ENCODE data around the gene PRR30. TPM values are rescaled to one million over a fixed set of nuclear protein-coding genes. Genes with fewer than 3 reads are reported as not detected.
"Not testable (repeated sequence)": the region's sequence is repeated elsewhere in the genome, so short reads cannot be mapped to it uniquely, and the experiment has no call there.

Gene PRR30
- total RNA-seq, 1 experiment from 2014 or later = not detected

GRCh38 chr2:27130396-27130795, 8.8 kb downstream of the PRR30 start:
- no peak for DNase-seq (ENCODE audit: low spot score)

GRCh38 chr2:27128668-27129571, 10.3 kb downstream of the PRR30 start:
- DNase-seq (ENCODE audit: low spot score) = no peak

GRCh38 chr2:27127883-27128667, 11.1 kb downstream of the PRR30 start:
- no peak for DNase-seq (ENCODE audit: low spot score)

- no peak for DNase-seq (ENCODE audit: low spot score)
These were observed 12.9 kb downstream of the PRR30 start for GRCh38 chr2:27126252-27126710.

GRCh38 chr2:27125104-27125503, 14.1 kb downstream of the PRR30 start:
- no peak for DNase-seq (ENCODE audit: low spot score)

GRCh38 chr2:27123302-27124150, 15.7 kb downstream of the PRR30 start, which contains the start of gene ABHD1:
ABHD1 (plus strand) TSS chr2:27123815; CDS start chr2:27123949, 134 bp downstream.
- DNase-seq (ENCODE audit: low spot score) = no peak

- no peak for DNase-seq (ENCODE audit: low spot score)
These were observed 16.4 kb downstream of the PRR30 start for GRCh38 chr2:27122791-27123190.

- no peak for DNase-seq (ENCODE audit: low spot score)
These were observed 17.3 kb downstream of the PRR30 start for GRCh38 chr2:27121906-27122305.

GRCh38 chr2:27119330-27119670, 19.9 kb downstream of the PRR30 start:
- DNase-seq (ENCODE audit: low spot score) = not testable (repeated sequence)

GRCh38 chr2:27118525-27119329, 20.5 kb downstream of the PRR30 start, which contains the start of gene CGREF1:
CGREF1 (minus strand) TSS chr2:27119128; CDS start chr2:27104366, 14,762 bp downstream.
- no peak for DNase-seq (ENCODE audit: low spot score)

- DNase-seq (ENCODE audit: low spot score) = no peak
These were observed 21.1 kb downstream of the PRR30 start for GRCh38 chr2:27117995-27118524.

GRCh38 chr2:27115519-27115918, 23.7 kb downstream of the PRR30 start:
- no peak for DNase-seq (ENCODE audit: low spot score)

- not testable (repeated sequence) for DNase-seq (ENCODE audit: low spot score)
These were observed 27.7 kb downstream of the PRR30 start for GRCh38 chr2:27111392-27112078.

- not testable (repeated sequence) for DNase-seq (ENCODE audit: low spot score)
These were observed 28.4 kb downstream of the PRR30 start for GRCh38 chr2:27110603-27111352.

GRCh38 chr2:27109083-27109482, 30.1 kb downstream of the PRR30 start:
- no peak for DNase-seq (ENCODE audit: low spot score)

GRCh38 chr2:27108221-27108620, 31.0 kb downstream of the PRR30 start:
- no peak for DNase-seq (ENCODE audit: low spot score)

- no peak for DNase-seq (ENCODE audit: low spot score)
These were observed 33.2 kb downstream of the PRR30 start for GRCh38 chr2:27105981-27106380.

- DNase-seq (ENCODE audit: low spot score) = no peak
These were observed 36.9 kb downstream of the PRR30 start for GRCh38 chr2:27102329-27102728.

- no peak for DNase-seq (ENCODE audit: low spot score)
These were observed 39.2 kb downstream of the PRR30 start for GRCh38 chr2:27100036-27100435.
